ENCODE measurements around the gene EPO.
A peak's percentile ranks its signal among the peaks of the same experiment; 100 is the strongest.
"Not testable (repeated sequence)": the region's sequence is repeated elsewhere in the genome, so short reads cannot be mapped to it uniquely, and the experiment has no call there.

EPO gene

GRCh38 chr7:100710452-100710851 is 9.8 kb upstream of the EPO start:
- TF ChIP-seq, protein P1, sequence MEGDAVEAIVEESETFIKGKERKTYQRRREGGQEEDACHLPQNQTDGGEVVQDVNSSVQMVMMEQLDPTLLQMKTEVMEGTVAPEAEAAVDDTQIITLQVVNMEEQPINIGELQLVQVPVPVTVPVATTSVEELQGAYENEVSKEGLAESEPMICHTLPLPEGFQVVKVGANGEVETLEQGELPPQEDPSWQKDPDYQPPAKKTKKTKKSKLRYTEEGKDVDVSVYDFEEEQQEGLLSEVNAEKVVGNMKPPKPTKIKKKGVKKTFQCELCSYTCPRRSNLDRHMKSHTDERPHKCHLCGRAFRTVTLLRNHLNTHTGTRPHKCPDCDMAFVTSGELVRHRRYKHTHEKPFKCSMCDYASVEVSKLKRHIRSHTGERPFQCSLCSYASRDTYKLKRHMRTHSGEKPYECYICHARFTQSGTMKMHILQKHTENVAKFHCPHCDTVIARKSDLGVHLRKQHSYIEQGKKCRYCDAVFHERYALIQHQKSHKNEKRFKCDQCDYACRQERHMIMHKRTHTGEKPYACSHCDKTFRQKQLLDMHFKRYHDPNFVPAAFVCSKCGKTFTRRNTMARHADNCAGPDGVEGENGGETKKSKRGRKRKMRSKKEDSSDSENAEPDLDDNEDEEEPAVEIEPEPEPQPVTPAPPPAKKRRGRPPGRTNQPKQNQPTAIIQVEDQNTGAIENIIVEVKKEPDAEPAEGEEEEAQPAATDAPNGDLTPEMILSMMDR (IDR thresholded peaks at IDR 0.05; ENCODE audit: low read depth, low read length) = no peak
- no peak overlapping the region for H3K4me3 ChIP-seq (ENCODE audit: low read depth, low read length)

- TF ChIP-seq, protein P1 (IDR thresholded peaks at IDR 0.05; ENCODE audit: low read depth, low read length) = no peak
- no peak overlapping the region for H3K4me3 ChIP-seq (ENCODE audit: low read depth, low read length)
Measured at GRCh38 chr7:100711369-100711768, 8.9 kb upstream of the EPO start.

GRCh38 chr7:100714725-100715124 is 5.5 kb upstream of the EPO start:
- no peak overlapping the region for H3K4me3 ChIP-seq (ENCODE audit: low read depth, low read length)
- TF ChIP-seq, protein P1 (IDR thresholded peaks at IDR 0.05; ENCODE audit: low read depth, low read length) = no peak

DNA sequence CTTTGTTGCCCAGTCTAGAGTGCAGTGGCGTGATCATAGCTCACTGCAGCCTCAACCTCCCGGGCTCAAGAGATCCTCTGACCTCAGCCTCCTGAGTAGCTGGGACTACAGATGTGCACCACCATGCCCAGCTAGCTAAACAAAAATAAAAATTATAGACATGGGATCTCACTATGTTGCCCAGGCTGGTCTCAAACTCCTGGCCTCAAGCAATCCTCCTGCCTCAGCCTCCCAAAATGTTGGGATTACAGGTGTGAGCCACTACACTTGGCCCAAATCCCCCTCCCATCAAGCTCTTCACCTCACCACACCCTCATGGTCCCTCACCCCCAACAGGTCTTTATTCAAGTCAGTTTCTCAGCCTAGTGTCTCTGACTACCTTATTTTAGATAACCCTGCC is 3.2 kb upstream of the EPO start:
- H3K4me3 ChIP-seq (ENCODE audit: low read depth, low read length) = not testable (repeated sequence)

- TF ChIP-seq, protein P1 (IDR thresholded peaks at IDR 0.05; ENCODE audit: low read depth, low read length) = peak; percentile 55
- H3K4me3 ChIP-seq (ENCODE audit: low read depth, low read length) = no peak overlapping the region
Measured at GRCh38 chr7:100719523-100720278, 567 bp upstream of the EPO start.

- no peak overlapping the region for H3K4me3 ChIP-seq (ENCODE audit: low read depth, low read length)
- TF ChIP-seq, protein P1 (IDR thresholded peaks at IDR 0.05; ENCODE audit: low read depth, low read length) = no peak
Measured at GRCh38 chr7:100720671-100721504, 620 bp downstream of the EPO start.

DNA sequence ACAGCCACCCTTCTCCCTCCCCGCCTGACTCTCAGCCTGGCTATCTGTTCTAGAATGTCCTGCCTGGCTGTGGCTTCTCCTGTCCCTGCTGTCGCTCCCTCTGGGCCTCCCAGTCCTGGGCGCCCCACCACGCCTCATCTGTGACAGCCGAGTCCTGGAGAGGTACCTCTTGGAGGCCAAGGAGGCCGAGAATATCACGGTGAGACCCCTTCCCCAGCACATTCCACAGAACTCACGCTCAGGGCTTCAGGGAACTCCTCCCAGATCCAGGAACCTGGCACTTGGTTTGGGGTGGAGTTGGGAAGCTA is 1.2 kb downstream of the EPO start:
- TF ChIP-seq, protein P1 (IDR thresholded peaks at IDR 0.05; ENCODE audit: low read depth, low read length) = no peak
- no peak overlapping the region for H3K4me3 ChIP-seq (ENCODE audit: low read depth, low read length)

Data from WI38 (cell line).